Measurements from ENCODE around the gene SCG3. TPM values are rescaled to one million over a fixed set of nuclear protein-coding genes. Genes with fewer than 3 reads are reported as not detected.

The SCG3 gene
- total and polyA plus RNA-seq, 2 donors (not counting 1 experiment from before 2014, with no cell fraction given): not detected

GRCh38 chr15:51687565-51687964 lies 6.3 kb downstream of the SCG3 start:
- H3K4me1 Mint-ChIP-seq: peaks cover 7% of the 10 kb centered on the region
- Histone ChIP-seq H3K36me3 (replicated peaks in 1 of 2; ENCODE audit: control extremely low read depth in 1 of 2, control insufficient read depth in 1 of 2, extremely low read depth in 1 of 2, insufficient read depth in 2 of 2, low read length in 1 of 2) (no peaks in the 10 kb centered on the region), H3K4me3 (ENCODE audit: control extremely low read depth in 1 of 5, extremely low read depth in 1 of 5, insufficient read depth in 1 of 5, low read depth in 2 of 5, low read length in 4 of 5) (no peak overlapping the region), H3K27me3 (replicated peaks in 1 of 4; ENCODE audit: control extremely low read depth in 1 of 4, control insufficient read depth in 3 of 4, insufficient read depth in 4 of 4, low read length in 3 of 4) (peaks cover 0 to 7% (median 5%) of the 10 kb centered on the region in 4 experiments), H3K9ac (ENCODE audit: low read length) (no peak overlapping the region), H4K20me1 (ENCODE audit: control insufficient read depth, insufficient read depth, low read length, poor library complexity, severe bottlenecking) (no peaks in the 10 kb centered on the region), H3K4me2 (replicated peaks; ENCODE audit: low read depth, low read length, poor library complexity, severe bottlenecking) (no peak overlapping the region), H3K9me3 (ENCODE audit: control extremely low read depth in 1 of 3, control insufficient read depth in 2 of 3, insufficient read depth in 1 of 3, low read length in 2 of 3) (peaks cover 0 to 1% (median 0%) of the 10 kb centered on the region in 3 donors), H3K27ac (ENCODE audit: low read length in 2 of 2) (no peak overlapping the region), H3K79me2 (ENCODE audit: control insufficient read depth, insufficient read depth, low read length) (no peaks in the 10 kb centered on the region), H3K4me1 (ENCODE audit: control insufficient read depth in 2 of 2, insufficient read depth in 2 of 2, low read length in 2 of 2) (peaks cover 7 to 9% of the 10 kb centered on the region in 2 donors), H2AFZ (ENCODE audit: insufficient read depth, low read depth, low read length, poor library complexity, severe bottlenecking) (no peak overlapping the region)
- no peak overlapping the region for H3K4me3 Mint-ChIP-seq
- TF ChIP-seq CTCF (IDR thresholded peaks at IDR 0.05) (no peak), EZH2 (IDR thresholded peaks at IDR 0.05; ENCODE audit: borderline replicate concordance, insufficient read depth, low read depth, low read length, poor library complexity, severe bottlenecking) (no peak)
- WGBS (ENCODE audit: insufficient coverage): no CpG with 5 or more reads among the region's 1 CpG
- no peak for DNase-seq
- CTCF ChIA-PET: interaction anchor here (1.4 to 2.2 kb wide), 2 partner anchors 89 to 90 kb away, joined by 4 to 15 read pairs; no protein-coding TSS in a partner anchor
- ATAC-seq (ENCODE audit: low read depth): no peak
- no peak overlapping the region for H3K27ac Mint-ChIP-seq
- POLR2A ChIA-PET: no interaction called here
- no peaks in the 10 kb centered on the region for H3K9me3 Mint-ChIP-seq (ENCODE audit: insufficient read depth)
- H3K27me3 Mint-ChIP-seq: peaks cover 33% of the 10 kb centered on the region
- intact Hi-C loops (cut with micrococcal nuclease): no loop called here

GRCh38 chr15:51688863-51689262 lies 7.6 kb downstream of the SCG3 start:
- Histone ChIP-seq H3K9ac (ENCODE audit: low read length) (no peak overlapping the region), H3K79me2 (ENCODE audit: control insufficient read depth, insufficient read depth, low read length) (no peaks in the 10 kb centered on the region), H3K9me3 (ENCODE audit: control extremely low read depth in 1 of 3, control insufficient read depth in 2 of 3, insufficient read depth in 1 of 3, low read length in 2 of 3) (peaks cover 0 to 1% (median 0%) of the 10 kb centered on the region in 3 donors), H3K27me3 (replicated peaks in 1 of 4; ENCODE audit: control extremely low read depth in 1 of 4, control insufficient read depth in 3 of 4, insufficient read depth in 4 of 4, low read length in 3 of 4) (peaks cover 0 to 6% (median under 1%) of the 10 kb centered on the region in 4 experiments), H3K27ac (ENCODE audit: low read length in 2 of 2) (no peak overlapping the region), H4K20me1 (ENCODE audit: control insufficient read depth, insufficient read depth, low read length, poor library complexity, severe bottlenecking) (no peaks in the 10 kb centered on the region), H2AFZ (ENCODE audit: insufficient read depth, low read depth, low read length, poor library complexity, severe bottlenecking) (no peak overlapping the region), H3K4me1 (ENCODE audit: control insufficient read depth in 2 of 2, insufficient read depth in 2 of 2, low read length in 2 of 2) (peaks cover 7 to 9% of the 10 kb centered on the region in 2 donors), H3K36me3 (replicated peaks in 1 of 2; ENCODE audit: control extremely low read depth in 1 of 2, control insufficient read depth in 1 of 2, extremely low read depth in 1 of 2, insufficient read depth in 2 of 2, low read length in 1 of 2) (no peaks in the 10 kb centered on the region), H3K4me3 (ENCODE audit: control extremely low read depth in 1 of 5, extremely low read depth in 1 of 5, insufficient read depth in 1 of 5, low read depth in 2 of 5, low read length in 4 of 5) (no peak overlapping the region), H3K4me2 (replicated peaks; ENCODE audit: low read depth, low read length, poor library complexity, severe bottlenecking) (no peak overlapping the region)
- intact Hi-C loops (cut with micrococcal nuclease): no loop called here
- no peak for ATAC-seq (ENCODE audit: low read depth)
- H3K4me1 Mint-ChIP-seq: peaks cover 11% of the 10 kb centered on the region
- POLR2A ChIA-PET: no interaction called here
- DNase-seq: no peak
- H3K4me3 Mint-ChIP-seq: no peak overlapping the region
- no peaks in the 10 kb centered on the region for H3K9me3 Mint-ChIP-seq (ENCODE audit: insufficient read depth)
- peaks cover 25% of the 10 kb centered on the region for H3K27me3 Mint-ChIP-seq
- no CpG with 5 or more reads among the region's 2 CpGs for WGBS (ENCODE audit: insufficient coverage)
- H3K27ac Mint-ChIP-seq: no peak overlapping the region
- TF ChIP-seq CTCF (IDR thresholded peaks at IDR 0.05): no peak
- CTCF ChIA-PET: interaction anchor here (1.9 to 2.2 kb wide), 2 partner anchors 39 to 88 kb away, joined by 9 to 15 read pairs; no protein-coding TSS in a partner anchor
